ENCODE data around the gene ENPP1. TPM values are rescaled to one million over a fixed set of nuclear protein-coding genes. Genes with fewer than 3 reads are reported as not detected.
"Not testable (repeated sequence)": the region's sequence is repeated elsewhere in the genome, so short reads cannot be mapped to it uniquely, and the experiment has no call there.

Gene ENPP1
- total RNA-seq, 4 donors from 2014 or later: 7.9 to 35.2 (median 19.2) TPM

- TF ChIP-seq EP300 (IDR thresholded peaks at IDR 0.05) (no peak), POLR2AphosphoS5 (IDR thresholded peaks at IDR 0.05) (no peak), POLR2A (IDR thresholded peaks at IDR 0.05; ENCODE audit: low read depth) (no peak), CTCF (IDR thresholded peaks at IDR 0.05) (no peak)
- no peaks in the 10 kb centered on the region for H3K27me3 ChIP-seq
- intact Hi-C loops (cut with DNase I): no loop called here
- H3K27ac ChIP-seq (replicated peaks in 1 of 4): no peak overlapping the region
- no peaks in the 10 kb centered on the region for H3K36me3 ChIP-seq
- 100% methylated on average over 1 of the region's 1 CpG for WGBS
- no peak overlapping the region for H3K4me3 ChIP-seq
- peaks cover 0 to 11% (median 6%) of the 10 kb centered on the region in 4 donors for H3K9me3 ChIP-seq
- peaks cover 0 to 7% (median 3%) of the 10 kb centered on the region in 4 donors for H3K4me1 ChIP-seq
- no peak for DNase-seq (ENCODE audit: extremely low spot score)
Measured at GRCh38 chr6:131898718-131899117, 90.9 kb downstream of the ENPP1 start.

- H3K27me3 ChIP-seq: no peaks in the 10 kb centered on the region
- intact Hi-C loops (cut with DNase I): no loop called here
- peaks cover 0 to 7% (median 3%) of the 10 kb centered on the region in 4 donors for H3K4me1 ChIP-seq
- no peak overlapping the region for H3K4me3 ChIP-seq
- H3K27ac ChIP-seq (replicated peaks in 1 of 4): no peak overlapping the region
- H3K9me3 ChIP-seq: peaks cover 0 to 11% (median 6%) of the 10 kb centered on the region in 4 donors
- DNase-seq (ENCODE audit: extremely low spot score): no peak
- H3K36me3 ChIP-seq: no peaks in the 10 kb centered on the region
- no peak for TF ChIP-seq CTCF (IDR thresholded peaks at IDR 0.05)
- no peak for TF ChIP-seq EP300 (IDR thresholded peaks at IDR 0.05)
- TF ChIP-seq POLR2A (IDR thresholded peaks at IDR 0.05; ENCODE audit: low read depth): no peak
- TF ChIP-seq POLR2AphosphoS5 (IDR thresholded peaks at IDR 0.05): no peak
Measured at GRCh38 chr6:131900231-131900630, 92.4 kb downstream of the ENPP1 start.

- H3K36me3 ChIP-seq; H3K27me3 ChIP-seq; H3K4me1 ChIP-seq; intact Hi-C loops (cut with DNase I); DNase-seq (ENCODE audit: extremely low spot score); H3K27ac ChIP-seq (replicated peaks in 1 of 4); H3K4me3 ChIP-seq: not testable (repeated sequence)
- H3K9me3 ChIP-seq: peaks cover 0 to 11% (median 6%) of the 10 kb centered on the region in 4 donors
- WGBS: 97% methylated on average over 5 of the region's 5 CpGs
Measured at GRCh38 chr6:131901326-131901873, 93.6 kb downstream of the ENPP1 start.

- intact Hi-C loops (cut with DNase I): not testable (repeated sequence)
Measured at GRCh38 chr6:131903734-131904133, 95.9 kb downstream of the ENPP1 start.

GRCh38 chr6:131908787-131909186, 101.0 kb downstream of the ENPP1 start:
- DNase-seq (ENCODE audit: extremely low spot score); H3K36me3 ChIP-seq; H3K4me3 ChIP-seq; H3K27ac ChIP-seq (replicated peaks in 1 of 4); H3K4me1 ChIP-seq; H3K27me3 ChIP-seq; H3K9me3 ChIP-seq; intact Hi-C loops (cut with DNase I): not testable (repeated sequence)
- WGBS: 92% methylated on average over 3 of the region's 3 CpGs

More at GRCh38 chr6:131903734-131904133, 95.9 kb downstream of the ENPP1 start:
- H3K27ac ChIP-seq (replicated peaks in 1 of 4); DNase-seq (ENCODE audit: extremely low spot score); H3K36me3 ChIP-seq; H3K4me3 ChIP-seq; H3K27me3 ChIP-seq; H3K4me1 ChIP-seq; H3K9me3 ChIP-seq: not testable (repeated sequence)
- 93% methylated on average over 12 of the region's 12 CpGs for WGBS

GRCh38 chr6:131909408-131910218, 101.8 kb downstream of the ENPP1 start:
- H3K27me3 ChIP-seq: peaks cover 0 to 2% (median 0%) of the 10 kb centered on the region in 4 donors
- no peak overlapping the region for H3K27ac ChIP-seq (replicated peaks in 1 of 4)
- no peaks in the 10 kb centered on the region for H3K36me3 ChIP-seq
- H3K9me3 ChIP-seq: no peaks in the 10 kb centered on the region
- TF ChIP-seq POLR2AphosphoS5 (IDR thresholded peaks at IDR 0.05): no peak
- peak; percentile 82 to 94 (median 87) for TF ChIP-seq CTCF (IDR thresholded peaks at IDR 0.05)
- no peaks in the 10 kb centered on the region for H3K4me1 ChIP-seq
- no peak overlapping the region for H3K4me3 ChIP-seq
- no peak for DNase-seq (ENCODE audit: extremely low spot score)
- 58% methylated on average over 4 of the region's 4 CpGs for WGBS
- intact Hi-C loops (cut with DNase I): loop anchor here (5.0 to 10.0 kb wide), 2 partner anchors 217 to 575 kb away; no protein-coding TSS in a partner anchor

Data from esophagus muscularis mucosa (tissue), 4 donors.